HG02571 (cell line): ENCODE results near the gene TNFRSF12A.

Source experiments
- ATAC-seq: cut with Tn5 transposase; IDR thresholded peaks from one replicate; pipeline ENCODE4 v1.9.1; 2021; ENCODE audit warnings: mild to moderate bottlenecking, moderate library complexity; ENCODE audit not compliant: unreplicated experiment

The TNFRSF12A gene

GRCh38 chr16:3020247-3020603 lies at the start of gene TNFRSF12A:
TSS of gene TNFRSF12A (plus strand) at chr16:3020368. CDS start at chr16:3020398, 30 bp downstream.
- ATAC-seq = no peak

GRCh38 chr16:2970563-2970962 lies 49.6 kb upstream of the TNFRSF12A start:
- ATAC-seq = no peak

GRCh38 chr16:2971134-2971984 lies 48.8 kb upstream of the TNFRSF12A start:
- no peak for ATAC-seq

- ATAC-seq = no peak
Measured at GRCh38 chr16:2971985-2972784, 48.0 kb upstream of the TNFRSF12A start.

DNA sequence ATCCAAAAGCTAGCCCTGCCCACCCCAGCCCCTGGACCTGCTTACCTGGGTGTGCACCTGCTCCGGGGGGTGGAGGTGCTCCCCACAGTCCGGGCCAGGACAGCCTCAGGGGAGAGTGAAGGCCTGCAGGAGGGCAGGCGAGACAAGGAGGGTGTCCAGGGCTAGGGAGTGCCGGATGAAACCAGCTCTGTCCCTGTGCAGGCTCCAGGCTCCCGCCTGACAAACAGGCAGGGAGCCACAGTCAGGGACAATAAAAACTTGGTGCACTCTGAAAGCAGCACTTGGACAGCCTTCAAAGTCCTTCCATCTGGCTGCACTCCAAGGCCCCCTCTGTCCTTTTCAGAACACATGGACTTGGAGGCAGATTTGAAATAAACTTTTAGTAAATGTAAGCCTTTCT lies 47.1 kb upstream of the TNFRSF12A start:
- no peak for ATAC-seq

- ATAC-seq = no peak
Measured at GRCh38 chr16:2973605-2974318, 46.4 kb upstream of the TNFRSF12A start.

DNA sequence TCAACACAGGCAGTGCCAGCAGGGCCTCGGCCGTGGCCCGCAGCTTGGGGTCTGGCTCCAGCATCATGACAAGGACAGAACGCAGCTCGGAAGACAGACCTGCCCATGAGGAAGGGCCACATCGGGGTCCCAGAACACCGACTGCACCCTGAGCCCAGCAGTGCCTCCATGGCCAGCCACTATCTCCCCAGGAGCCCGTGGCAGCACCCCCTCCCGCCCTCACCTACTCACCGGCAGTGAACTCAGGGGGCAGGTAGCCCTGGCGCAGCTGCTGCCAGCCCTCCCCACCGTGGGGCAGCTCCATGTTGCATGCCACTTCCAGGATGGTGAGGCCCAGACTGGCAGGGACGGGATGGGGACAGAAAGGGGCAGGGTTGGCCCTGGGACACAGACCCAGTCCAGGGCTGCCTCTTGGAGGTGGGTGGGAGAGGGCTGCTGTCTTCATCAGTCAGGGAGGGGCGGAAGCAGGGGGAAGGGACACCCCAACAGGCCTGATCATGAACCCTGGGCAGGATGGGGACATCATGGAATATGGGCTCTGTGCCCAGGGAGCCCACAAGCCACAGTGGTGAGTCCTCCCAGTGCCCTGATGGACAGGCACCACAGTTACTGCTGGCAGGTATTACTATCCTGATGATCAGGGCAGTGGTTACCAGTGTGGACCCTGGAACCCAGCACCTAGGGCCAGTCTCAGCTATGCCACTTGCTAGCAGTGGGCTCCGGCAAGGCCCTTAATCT lies 45.7 kb upstream of the TNFRSF12A start:
- ATAC-seq = no peak

DNA sequence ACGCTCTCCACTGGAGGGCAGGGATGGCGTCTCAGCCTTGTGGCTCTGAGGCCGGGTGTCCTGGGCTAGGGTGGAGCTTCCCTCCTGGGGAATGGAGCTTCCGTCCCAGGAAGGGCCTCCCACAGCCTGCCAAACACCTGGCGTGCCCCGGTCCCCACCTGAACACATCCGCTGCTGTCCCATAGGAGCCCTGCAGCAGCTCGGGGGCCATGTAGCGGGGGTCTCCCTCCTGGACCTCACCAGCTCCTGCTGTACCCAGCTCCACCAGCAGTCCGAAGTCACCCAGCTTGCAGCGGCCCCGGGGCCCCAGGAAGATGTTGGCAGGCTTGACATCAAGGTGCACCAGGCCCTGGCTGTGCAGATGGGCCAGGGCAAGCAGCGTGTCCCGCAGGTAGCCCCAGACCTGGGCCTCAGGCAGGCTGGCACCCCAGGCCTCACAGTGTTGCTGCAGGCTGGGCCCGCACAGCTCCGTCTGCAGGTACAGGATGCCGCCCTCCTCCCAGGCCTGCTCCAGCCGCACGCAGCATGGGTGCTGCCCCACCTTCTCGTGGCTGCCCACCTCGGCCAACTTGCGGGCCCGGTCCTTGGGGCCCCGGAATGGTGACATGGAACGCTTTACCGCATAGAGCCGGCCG lies 44.9 kb upstream of the TNFRSF12A start:
- ATAC-seq = no peak

DNA sequence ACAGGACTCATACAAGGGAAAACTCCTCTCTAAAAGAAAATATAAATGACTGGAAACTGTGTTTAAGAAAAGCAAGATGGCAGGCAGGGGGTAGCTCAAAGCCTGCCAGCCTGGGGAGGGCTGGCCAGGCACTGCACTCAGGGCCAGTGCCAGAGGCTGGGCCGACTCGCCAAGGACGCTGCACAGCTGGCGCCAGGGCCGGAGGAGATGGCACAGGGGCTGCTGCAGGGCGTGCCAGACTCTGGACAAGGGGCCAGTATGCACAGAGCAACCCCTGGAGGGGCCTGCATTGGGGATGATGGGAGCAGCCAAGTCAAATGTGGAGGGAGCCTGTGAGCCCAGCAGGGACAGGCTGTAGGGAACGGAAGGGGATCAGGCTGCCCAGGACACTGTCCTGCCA lies 44.0 kb upstream of the TNFRSF12A start:
- no peak for ATAC-seq

DNA sequence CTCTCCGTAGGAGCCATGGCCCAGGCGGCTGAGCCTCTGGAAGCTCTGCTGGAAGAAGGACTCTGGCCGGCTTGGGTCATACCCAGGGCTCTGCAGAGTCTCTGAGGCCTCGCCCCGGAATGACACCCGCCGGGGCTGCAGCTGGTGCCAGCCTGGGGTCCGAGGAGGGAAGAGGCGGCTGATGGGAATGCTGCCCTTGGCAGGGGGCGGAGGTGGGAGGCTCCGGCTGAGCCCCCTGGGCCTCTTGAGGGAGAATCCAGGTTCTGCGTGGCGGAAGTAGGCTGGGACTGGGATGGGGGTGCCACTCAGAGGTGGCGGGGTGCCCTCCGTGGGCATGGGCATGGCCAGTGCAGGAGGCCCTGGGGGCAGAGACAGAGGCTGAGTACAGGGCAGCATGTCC lies 43.5 kb upstream of the TNFRSF12A start:
- ATAC-seq = no peak

DNA sequence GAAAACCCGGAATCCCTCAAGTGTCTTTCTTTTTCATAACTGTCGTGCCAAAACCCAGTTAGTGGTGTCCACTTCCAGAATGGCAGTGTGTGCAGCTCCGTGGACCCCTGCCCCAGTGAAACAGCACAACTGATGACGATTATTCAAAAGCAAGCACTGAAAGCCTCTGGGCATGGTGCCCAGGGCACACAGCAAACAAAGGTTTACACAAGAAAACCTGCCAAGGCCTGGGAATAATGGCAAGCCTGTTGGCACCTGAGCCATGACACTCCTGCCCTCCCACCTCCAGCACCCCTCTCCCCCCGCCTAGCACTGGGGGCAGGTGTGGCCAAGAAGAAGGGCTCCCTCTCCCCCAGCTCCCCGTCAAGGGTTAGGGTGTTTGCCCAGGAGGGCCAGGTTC lies 42.7 kb upstream of the TNFRSF12A start:
- no peak for ATAC-seq

DNA sequence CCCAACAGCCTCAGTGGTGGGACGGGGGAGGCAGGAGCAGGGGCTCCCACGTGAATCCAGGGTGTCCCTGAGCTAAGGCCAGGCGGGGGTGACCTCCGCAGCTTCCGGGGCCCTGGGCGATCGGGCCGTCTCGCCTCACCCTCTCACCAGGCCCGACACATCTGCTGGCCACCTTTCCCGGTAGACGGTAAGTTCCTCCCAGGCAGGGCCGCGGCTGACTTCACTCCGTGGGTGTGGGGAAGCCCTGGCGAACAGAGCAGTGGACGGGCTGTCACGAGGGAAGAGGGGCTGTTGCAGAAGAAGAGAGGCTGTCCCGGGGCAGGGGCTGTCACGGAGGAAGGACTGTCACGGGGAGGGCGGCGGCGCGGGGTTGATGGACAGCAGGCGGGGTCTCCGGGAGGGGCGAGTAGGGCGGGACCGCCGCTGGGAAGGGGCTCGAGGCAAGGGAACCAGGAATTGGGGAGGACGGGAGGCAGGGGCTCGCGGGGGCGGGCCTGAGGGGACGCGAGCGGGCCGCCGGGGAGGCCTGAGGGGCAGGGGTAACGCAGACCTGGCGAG lies 40.4 kb upstream of the TNFRSF12A start:
- ATAC-seq = no peak

- peak; percentile 70 for ATAC-seq
Measured at GRCh38 chr16:2980227-2981176, 39.7 kb upstream of the TNFRSF12A start, which contains the start of gene PKMYT1. TSS of gene PKMYT1 (minus strand) at chr16:2980446. CDS start at chr16:2979657, 789 bp downstream.

GRCh38 chr16:2981177-2981898 lies 38.8 kb upstream of the TNFRSF12A start:
- ATAC-seq = no peak

GRCh38 chr16:2981899-2982250 lies 38.3 kb upstream of the TNFRSF12A start:
- no peak for ATAC-seq

DNA sequence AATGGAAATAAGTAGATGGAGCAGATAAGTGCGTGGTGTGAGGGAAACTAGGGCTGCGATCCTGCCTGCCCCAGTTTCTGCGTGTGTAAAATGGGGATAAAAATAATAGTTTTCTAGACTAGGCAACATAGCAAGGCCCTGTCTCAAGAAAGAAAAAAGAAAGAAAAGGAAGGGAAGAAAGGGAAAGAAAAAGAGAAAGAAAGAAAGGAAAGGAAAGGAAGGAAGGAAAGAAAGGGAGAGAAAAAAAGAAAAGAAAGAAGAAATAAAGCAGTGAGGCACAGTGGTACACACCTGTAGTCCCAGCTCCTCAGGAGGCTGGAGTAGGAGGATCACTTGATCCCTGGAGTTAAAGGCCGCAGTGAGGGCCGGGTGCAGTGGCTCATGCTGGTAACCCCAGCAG lies 37.8 kb upstream of the TNFRSF12A start:
- ATAC-seq = no peak

GRCh38 chr16:2983706-2984136 lies 36.4 kb upstream of the TNFRSF12A start:
- ATAC-seq = no peak

DNA sequence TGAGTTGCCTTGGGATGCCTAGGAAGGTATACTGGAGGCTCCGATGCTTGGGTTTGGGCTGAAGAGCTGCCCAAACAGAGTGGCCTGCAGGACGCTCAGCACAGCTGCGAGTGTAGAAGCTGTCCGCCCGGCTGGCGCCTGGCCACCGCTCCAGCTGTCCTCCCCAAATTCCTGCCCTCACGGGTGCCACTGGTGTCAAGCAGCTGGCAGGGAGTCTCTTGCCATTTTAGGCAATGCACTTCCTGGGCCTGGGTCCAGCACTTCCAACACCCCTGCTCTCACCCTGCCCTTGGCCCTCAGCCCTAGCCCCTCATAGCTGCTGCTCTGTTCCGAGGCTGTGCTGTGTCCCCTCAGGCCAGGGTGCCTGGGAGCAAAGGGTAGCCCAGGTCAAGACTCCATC lies 34.7 kb upstream of the TNFRSF12A start:
- ATAC-seq = no peak
